HG02678 (cell line): Measurements from ENCODE around the gene PCLO.

Experiments used
- ATAC-seq: cut with Tn5 transposase; IDR thresholded peaks from one replicate; pipeline ENCODE4 v1.9.1; 2021; ENCODE audit warnings: mild to moderate bottlenecking, moderate library complexity; ENCODE audit not compliant: unreplicated experiment

Gene PCLO

DNA sequence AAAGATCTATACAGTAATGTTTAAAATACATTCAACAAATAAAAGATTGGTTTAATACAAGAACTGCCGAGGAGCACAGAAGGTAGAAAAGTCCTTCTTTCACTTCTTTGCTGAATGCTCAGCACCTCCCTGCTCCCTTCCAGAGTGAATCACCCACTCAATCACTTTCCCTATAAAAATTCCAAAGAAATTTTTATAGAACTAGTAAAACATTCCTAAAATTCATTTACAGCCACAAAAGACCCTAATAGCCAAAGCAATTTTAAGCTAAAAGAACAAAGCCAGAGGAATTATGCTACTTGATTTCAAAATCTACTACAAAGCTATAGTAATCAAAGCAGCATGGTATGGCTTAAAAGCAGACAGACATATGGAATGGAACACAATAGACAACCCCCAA is 320.9 kb downstream of the PCLO start:
- ATAC-seq: no peak

DNA sequence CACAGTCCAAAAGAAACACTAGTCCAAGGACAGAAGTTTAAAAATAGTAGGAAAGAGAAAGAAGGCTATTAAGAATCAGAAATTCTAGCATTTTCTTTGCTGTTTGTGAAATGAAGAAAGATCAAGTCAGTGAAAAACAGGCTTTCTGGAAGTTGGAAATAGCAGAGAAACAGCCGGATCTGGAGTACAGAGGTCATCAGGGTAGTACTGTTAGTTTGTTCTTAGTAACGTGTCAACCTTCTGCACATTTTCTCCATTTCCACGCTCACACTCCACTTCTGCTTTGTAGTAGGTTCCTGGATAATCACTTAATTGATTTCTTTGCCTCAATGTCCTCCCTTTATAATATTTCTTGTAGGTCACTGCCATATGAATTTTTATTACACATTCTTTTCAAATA is 322.6 kb downstream of the PCLO start:
- ATAC-seq: no peak

DNA sequence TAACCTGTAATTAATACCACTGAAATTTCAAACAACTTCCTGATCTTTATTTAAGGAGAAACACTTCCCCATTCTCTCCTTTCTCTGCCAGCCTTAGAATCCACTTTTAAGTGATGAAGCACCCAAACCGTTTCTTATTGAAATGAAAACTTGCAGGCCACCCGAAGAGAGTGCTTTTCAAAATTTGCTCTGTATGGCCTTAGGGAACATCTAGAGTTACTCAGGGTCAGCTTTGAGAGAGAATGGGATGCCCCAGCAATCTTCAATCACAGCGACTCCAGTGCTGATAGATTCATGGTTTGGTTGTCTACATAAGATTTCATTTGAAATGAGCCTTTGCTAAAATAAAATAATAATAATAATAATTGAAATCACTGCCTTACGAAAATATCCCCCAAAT is 323.1 kb downstream of the PCLO start:
- ATAC-seq: no peak

DNA sequence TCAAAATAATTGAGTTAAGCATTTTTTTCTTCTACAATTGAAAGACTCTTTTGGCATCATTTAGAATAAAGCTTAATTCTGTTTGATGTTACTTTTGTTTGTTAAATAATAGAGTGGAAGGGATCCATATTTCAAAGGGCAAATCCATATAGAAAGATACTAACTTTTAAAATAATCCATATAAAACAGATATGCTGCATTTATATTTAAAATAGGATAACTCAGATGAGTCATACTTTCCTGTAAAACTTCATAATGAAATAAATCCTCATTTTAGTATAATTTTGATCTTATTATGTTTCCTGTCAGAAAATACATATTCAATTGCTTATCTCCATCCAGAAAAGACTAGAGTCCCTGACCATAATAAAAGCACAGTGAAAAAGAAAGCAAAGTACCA is 323.6 kb downstream of the PCLO start:
- no peak for ATAC-seq

DNA sequence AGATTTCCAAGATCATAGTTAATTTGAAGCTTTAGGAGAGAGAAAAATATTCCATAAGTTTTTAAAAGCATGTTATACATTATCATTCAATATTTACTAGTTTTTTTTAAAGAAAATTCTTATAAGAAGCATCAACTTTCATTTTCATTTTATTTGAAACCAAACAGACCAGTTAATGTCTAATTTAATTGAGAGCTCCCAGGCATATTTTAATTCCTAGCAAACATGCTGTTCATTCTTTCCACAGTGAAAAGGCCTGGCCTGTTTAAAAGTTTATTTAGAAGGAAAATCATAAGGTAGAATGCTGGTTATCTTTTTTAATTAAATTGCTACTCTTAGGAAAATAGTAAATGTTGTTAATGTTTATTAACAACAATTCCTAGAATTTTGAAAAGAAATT is 324.4 kb downstream of the PCLO start:
- ATAC-seq: no peak

DNA sequence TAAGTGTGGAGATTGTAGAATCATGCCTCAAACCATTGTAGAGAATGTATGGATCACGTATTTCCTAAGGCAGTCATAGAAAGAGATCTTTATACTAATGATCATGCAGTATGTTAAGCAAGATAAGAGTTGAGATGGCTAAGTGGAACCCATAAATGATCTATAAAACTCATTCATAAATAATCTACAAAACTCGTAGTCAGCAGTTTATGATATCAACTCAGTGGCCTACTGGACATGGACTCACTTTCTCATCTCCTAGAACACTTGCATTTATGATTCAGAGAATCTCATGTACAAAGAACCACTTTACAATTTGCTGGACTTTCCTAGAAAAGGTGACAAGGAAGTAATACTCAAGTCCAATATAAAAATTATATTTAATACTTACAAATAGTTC is 339.6 kb downstream of the PCLO start:
- ATAC-seq: no peak

DNA sequence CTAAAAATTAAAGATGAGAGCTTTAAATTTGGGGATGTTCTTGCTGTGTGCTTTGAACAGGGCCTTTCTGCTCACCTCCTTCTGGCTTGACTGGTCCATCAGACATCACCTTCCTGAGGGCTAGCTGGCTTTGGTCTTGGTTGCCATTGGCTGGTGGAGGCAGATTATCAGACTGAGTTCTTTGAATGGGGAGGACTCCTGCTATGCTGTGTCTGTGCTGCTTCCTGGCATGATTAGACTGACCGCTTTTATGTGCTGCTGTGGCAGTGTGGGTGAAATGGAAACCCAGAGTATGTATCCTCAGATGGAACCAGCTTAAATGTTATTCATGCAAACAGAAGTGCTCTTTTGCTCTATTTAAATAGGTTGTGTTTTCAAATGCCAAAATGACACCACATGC is 341.6 kb downstream of the PCLO start:
- ATAC-seq: no peak

DNA sequence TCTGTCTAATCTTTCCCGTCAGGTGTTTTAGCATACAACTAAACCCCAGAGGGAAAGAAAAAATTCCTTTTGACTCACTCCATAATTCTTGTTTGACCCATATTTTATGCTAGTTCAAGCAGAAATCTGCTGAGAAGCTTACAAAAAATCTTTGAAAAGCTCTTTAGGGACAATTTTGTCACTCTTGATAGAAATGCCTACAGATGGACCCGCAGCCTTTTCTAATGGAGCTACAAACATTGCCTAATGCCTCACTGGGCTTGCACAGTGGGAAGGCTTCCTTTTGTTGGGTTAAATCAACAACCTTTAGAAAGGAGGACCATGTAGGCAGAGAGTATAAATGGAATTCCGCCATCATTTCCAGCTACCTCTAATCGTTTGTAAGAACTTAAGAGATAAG is 344.5 kb downstream of the PCLO start:
- ATAC-seq: no peak

DNA sequence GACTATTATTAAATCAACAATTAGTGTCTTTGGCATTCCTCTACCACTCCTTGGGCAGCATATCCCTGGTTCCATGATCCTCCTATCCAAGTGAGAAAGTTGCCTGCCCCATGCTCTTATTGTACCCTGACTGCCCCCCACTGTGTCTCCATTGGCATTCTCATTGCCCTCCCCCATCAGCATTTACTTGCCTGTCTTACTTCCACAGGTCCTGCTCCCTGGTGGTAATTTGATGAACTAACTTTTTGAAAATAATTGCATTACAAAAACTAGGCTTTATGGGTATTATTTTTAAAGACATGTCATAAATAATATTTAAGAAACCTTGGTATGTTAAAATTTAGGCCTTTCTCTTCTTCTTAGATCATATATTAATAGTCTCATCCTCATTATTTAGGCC is 346.4 kb downstream of the PCLO start:
- ATAC-seq: no peak

DNA sequence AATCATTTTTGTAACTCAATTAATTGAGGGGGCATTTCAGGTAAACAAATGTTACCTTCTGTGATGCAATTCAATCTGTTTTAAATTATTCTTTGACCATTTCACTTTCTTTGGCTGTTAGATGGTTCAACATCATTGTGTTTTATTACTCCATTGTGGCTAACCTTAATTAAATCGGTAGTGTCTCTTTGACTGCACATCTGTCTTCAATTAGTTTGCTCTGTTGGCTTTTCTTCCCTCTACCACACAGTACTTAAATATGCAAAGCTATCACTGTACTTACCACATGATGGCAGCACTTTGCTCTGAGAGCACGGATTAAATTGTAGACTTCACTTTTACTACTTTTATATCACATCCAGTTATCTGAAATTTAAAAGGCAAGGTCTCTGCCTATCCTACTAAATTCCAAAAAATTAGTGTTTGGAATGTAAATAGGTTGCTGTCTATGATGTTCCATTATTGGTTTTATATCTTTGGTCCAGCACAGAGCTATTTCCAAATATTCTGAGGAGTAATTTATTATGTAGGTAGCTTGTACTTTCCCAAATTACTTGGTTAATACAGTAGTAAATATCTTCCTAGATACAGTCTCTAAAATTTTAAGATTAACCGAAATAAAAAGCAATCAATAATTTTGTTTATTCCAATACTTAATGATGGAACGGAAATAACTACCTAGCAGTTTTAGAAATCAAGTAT is 352.0 kb downstream of the PCLO start:
- ATAC-seq: peak; percentile 92

DNA sequence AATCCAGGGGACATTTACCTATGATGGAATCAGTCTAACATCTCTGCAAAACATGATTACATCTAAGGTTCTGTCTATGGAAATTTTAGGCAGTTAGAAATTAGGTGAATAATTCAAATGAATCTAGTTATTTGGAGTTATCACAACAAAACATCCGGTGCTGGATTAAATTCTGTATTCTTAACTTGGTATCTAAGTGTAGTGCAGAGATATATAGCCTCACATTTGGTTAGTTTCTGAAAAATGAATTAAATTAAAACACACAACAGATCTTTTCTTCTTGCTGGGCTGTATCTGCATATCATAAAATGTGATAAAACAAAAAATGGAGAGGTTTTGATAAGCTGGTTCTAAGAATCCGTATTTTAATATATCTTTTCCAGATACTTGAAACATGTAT is 354.1 kb downstream of the PCLO start:
- no peak for ATAC-seq

DNA sequence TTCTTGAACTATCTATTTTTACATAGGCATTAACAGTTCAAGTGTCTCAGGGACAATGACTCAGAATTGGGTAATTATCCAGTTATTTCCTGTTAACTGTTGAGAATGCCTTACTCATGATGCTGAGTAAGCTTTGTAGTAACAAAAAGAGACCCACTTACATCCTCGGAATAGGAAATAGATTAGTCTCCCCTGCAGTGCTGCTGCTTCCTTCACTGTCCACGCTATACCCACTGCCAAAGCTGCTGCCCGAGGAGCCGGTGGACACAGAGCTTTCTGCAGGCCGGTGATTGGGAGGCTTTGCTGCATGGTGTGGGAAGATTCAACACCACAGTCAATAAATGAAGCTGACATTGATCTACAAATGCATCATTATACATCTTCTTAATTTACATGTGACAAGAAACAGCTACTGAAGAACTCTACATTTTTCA is 357.1 kb downstream of the PCLO start:
- no peak for ATAC-seq

DNA sequence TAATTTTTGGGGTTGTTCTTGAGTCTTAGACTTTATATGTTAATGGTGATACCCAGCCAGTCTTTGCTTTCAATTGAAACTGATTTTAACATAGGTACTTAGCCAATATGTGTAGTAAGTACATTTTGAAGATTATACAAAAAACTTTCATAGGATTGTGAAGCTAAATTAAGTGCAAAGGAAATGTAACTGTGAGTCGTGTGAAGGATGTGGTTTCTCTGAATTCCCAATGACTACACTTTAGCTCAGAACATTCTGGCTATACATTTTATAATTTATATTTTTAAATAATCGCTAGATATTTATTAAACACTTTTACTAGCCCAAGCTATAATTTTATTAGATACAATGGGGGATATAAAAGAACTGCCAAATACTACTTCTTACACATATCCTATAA is 359.3 kb downstream of the PCLO start:
- ATAC-seq: no peak

DNA sequence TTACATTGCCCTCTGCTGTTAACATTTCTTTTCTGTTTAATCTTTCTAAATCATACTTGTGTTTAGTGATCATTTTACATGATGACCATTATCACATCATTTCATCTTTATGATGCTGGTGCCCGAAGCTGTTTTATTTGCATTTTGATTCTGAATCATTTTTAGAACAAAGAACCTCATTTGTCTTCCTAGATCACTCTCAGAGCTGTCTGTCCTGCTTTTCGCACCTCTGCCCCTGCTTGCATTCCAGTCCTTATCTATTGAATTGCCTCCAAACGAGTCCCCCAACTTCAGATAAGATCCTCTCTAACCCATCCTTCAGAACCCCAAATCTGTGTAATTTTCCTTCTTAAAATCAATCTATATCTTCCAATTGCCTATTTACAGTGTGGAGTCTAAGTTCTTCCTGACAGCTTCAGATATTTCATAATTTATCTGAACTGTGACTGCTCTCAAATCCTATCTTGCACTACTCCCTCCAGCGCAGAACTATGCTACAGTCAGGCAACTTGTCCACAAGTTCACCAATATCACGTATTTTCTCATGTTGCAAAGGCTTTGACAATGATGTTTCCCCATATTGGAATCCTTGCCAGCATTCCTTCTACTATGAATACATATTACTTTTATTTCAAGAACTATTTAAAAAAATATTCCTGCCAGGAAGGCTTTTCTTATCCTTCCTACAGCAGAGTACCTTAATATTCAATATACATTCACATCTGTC is 372.6 kb downstream of the PCLO start:
- no peak for ATAC-seq

DNA sequence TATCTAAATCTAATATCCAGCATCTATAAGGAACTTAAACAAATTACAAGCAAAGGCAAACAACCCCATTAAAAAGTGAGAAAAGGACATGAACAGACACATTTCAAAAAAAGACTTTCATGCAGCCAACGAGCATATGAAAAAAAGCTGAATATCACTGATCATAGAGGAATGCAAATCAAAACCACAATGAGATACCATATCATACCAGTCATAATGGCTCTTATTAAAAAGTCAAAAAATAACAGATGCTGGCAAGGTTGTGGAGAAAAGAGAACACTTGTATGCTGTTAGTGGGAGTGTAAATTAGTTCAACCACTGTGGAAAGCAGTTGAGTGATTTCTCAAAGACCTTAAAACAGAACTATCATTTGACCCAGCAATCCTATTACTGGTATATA is 384.7 kb downstream of the PCLO start:
- ATAC-seq: no peak

DNA sequence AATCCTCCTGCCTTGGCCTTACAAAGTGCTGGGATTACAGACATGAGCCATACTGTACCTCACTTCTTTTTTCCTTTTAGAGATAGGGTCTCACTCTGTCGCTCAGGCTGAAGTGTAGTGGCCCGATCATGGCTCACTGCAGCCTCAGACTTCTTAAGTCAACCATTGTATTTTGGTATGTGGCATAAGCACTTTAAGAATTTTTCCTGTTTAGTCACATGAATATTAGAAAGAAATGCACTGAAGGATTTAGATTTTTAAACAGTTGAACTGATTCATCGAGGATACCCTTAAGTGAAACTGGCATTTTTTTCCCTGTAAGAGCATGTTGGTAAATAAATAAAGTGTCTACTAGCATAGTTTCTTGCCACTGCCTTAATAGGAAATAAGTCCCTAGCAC is 399.8 kb downstream of the PCLO start:
- ATAC-seq: no peak

DNA sequence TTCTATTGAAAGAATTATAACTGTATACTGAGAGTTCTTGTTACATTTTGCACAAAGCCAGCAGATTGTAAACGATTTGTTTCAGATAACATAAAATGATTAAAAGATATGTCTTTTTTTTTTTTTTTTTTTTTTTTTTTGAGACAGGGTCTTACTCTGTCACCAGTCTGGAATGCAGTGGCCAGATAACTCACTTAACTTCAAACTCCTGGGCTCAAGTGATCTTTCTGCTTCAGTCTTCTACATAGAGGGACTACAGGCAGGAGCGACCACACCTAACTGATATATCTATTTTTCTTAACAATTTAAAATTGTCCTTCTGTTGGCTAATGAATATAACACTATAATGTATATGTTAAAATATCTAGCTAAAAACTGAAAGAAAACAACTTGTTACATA is 401.9 kb downstream of the PCLO start:
- no peak for ATAC-seq

DNA sequence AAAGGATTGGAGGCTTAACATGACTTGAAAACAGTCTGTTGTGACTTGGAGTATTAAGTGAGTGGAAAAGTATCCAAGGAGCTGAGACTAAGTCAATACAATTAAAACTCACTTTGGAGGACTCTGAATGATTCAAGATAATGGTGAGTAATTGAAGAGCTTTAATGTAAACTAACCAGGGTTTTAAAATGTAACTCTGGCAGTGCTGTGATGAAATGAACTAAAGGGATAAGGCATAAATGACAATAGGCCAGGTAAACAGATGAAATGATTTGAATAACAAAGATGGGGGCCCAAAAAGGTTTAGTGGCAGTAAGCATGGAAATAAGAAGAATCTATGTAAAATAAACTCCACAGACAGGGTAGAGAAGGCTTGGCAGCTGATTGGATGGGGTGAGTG is 402.6 kb downstream of the PCLO start:
- no peak for ATAC-seq

DNA sequence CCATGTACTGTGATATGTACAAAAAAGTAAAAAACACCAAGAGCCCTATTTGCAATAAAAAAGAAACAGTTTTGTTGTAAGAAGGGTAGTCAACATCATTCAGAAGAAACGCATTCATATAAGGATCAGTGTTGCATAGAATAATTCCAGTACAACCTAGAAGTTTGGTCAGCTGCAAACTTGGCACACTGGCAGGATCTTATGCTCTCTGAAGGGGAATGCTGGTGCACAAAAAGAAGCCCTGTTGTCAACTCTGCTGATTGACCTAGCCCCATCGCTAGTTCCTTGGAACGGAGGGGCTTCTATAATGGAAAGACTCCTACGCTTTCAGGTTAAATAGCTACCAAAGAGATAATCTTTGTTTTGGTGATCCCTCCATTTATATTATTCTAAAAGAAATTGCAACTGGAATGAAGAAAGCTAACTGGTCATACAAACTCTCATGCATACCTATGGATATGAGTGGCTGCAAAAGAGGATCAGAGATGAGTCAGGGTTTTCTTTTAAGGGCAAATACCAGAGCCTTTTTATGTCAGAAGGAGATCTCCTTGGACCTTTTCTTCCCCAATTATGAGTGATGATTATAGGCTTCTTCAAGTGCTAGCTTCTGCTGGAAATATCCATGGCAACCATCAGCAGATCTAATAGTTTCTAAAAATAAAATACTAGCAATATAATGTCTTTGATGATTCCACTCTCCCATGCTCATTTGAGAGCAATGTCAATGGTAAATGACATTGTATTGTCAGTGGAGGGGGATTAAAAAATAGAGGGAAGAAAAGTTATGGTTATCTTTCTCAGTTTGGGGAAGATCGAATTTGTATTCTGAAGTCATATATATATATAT is 406.8 kb downstream of the PCLO start:
- no peak for ATAC-seq

DNA sequence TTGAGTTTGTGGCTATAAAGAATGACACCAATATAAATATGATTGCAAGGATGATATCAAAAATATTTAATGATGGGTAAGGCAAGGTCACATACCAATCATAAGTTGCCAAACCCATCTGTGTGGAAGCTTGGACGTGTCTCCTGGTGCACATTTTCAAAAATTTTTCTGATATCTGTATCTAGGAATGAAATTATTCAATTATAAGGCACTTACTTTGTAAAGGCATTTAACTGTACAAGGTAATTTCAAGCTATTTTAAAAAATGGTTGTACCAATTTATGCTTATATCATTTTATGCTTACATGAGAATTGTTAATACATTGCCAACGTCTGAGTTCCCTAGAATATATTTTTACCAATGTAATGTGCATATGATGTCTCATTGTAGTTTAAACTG is 412.7 kb downstream of the PCLO start:
- no peak for ATAC-seq

DNA sequence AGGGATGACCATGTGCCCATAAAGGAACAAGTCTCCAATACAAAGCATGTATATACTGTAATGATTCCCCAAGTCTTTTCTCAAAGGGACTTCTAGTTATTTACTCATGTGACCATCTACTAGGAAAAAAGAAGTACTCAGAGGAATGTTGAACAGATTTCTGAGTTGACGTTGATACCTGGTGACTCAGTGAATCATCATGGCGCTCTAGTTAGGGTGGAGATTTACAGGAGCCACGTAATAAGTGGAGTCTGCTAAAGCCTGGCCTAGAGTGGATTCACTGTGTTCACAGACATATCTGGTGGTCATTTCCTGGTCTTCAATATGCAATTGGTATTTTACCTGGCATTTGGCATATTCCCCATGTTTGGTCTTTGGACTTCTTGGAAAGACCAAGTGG is 416.9 kb downstream of the PCLO start:
- ATAC-seq: no peak

DNA sequence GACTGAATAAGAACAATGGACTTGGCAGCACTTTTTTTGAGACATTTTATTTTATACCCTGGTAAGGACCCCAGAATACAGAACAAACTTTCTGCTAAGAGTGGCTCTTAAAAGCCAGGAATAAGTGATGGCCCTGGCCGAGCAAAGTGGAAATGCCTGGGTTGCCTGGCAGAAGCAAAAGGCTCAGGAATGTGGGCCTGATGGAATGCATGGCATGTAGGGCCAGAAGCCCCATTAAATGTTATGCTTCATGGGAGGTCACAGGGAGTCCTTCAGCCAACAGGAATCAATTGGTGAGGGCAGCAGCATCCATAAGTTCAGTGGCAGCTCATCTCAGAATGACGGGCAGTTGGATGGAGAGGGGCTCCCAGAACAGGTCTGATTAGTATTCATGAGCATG is 417.6 kb downstream of the PCLO start:
- no peak for ATAC-seq
